GM10266 (cell line): ENCODE measurements around the gene PHACTR3.

ENCODE experiments used
- DNase-seq: peaks from one replicate; pipeline ENCODE4 v3.0.0; 2012; ENCODE audit errors: extremely low spot score
- TF ChIP-seq, protein P1 (sequence below): IDR thresholded peaks from 2 replicates; pipeline ENCODE4 v1.5.1; 2012; ENCODE audit warnings: mild to moderate bottlenecking, low read depth; ENCODE audit not compliant: control insufficient read depth, insufficient read depth; ENCODE audit errors: missing control alignments

PHACTR3 gene

DNA sequence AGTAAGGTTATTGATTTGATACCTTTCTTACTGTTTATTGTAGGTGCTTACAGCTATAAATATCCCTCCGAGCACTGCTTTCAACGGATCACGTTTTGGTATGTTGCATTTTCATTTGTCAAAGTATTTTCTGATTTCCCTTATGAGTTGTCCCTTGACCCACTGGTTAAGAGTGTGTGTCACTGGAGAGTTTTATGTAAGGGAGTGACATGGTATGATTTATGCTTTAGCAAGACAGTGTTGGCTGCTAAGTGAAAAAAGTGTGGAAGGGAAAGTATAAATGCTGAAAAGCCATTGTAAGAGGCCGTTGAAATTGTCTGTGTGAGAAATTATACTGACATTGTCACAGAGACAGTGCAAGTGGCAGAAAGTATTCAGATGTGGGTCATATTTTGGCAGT is 257.1 kb downstream of the PHACTR3 start:
- TF ChIP-seq, protein P1, sequence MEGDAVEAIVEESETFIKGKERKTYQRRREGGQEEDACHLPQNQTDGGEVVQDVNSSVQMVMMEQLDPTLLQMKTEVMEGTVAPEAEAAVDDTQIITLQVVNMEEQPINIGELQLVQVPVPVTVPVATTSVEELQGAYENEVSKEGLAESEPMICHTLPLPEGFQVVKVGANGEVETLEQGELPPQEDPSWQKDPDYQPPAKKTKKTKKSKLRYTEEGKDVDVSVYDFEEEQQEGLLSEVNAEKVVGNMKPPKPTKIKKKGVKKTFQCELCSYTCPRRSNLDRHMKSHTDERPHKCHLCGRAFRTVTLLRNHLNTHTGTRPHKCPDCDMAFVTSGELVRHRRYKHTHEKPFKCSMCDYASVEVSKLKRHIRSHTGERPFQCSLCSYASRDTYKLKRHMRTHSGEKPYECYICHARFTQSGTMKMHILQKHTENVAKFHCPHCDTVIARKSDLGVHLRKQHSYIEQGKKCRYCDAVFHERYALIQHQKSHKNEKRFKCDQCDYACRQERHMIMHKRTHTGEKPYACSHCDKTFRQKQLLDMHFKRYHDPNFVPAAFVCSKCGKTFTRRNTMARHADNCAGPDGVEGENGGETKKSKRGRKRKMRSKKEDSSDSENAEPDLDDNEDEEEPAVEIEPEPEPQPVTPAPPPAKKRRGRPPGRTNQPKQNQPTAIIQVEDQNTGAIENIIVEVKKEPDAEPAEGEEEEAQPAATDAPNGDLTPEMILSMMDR = no peak
- DNase-seq = no peak

DNA sequence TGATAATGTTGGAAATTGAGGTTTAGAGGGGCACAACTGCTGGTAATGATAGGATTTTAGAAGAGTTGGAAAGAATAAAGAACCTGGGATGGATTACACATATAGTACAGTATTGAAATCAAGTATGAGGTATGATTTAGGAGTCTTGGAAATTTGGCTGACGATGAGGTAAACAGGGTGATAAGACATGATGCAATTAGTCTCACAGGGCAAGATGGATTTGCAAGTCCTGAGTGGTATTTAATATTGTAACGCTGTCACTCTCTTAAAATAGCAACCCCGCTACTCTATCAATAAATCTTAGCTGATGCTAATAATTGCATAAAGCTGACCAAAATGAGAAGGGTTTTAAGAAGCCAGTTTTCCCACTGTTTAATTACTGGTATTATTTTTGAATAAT is 258.7 kb downstream of the PHACTR3 start:
- TF ChIP-seq, protein P1 = no peak
- no peak for DNase-seq

DNA sequence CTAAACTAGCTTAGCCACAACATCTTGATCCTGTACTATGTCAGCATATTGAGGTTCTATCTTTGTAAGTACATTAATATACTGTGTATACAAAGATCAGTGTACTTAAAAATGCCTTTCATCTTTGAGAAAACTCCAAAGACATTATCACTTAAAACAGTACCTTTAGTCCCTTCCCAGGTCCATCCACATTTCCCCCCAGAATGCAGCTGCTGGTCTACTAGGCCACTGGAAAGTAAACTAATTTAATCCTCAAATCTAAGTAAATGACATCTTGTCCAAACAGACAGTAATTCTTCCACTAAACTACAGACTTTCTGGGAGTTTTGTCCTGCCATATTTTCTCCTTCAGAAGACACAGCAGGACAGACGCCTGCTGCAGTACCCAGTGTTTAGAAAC is 260.4 kb downstream of the PHACTR3 start:
- TF ChIP-seq, protein P1 = no peak
- DNase-seq = no peak

DNA sequence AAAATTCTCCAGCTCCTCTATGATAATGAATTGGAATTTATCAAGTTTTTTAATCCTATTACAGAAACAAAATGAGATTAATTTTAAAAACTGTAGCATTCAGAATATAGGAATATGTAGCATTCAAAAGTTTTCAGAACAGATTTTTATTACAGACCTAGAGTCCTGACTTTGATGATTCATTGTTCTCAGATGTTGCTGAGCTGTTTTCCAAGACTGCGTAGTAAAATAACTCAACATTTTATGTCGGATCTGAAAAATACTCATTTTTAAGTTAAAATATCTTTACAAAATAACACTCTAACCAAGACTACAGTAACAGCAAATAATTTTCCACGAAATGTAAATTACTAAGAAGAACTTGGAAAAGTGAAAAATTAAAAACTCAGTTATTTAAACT is 262.0 kb downstream of the PHACTR3 start:
- no peak for DNase-seq
- TF ChIP-seq, protein P1 = no peak

DNA sequence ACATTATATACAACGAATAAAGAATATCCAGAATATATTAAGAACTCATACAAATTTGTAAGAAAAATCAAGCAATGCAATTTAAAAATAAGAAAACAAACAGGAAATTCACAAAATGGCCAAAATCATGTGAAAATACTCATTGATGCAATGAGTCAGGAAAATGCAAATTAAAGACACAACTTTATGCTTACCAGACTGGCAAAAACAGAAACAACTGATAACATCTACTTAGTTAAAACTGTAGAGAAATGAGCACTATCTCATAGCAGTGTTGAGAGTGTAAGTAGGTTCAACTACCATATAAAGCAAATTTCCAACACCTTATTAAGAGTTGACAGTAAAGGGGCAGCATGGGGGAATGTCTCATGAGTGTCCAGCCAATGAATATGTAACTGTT is 266.8 kb downstream of the PHACTR3 start:
- TF ChIP-seq, protein P1 = no peak
- DNase-seq = no peak

DNA sequence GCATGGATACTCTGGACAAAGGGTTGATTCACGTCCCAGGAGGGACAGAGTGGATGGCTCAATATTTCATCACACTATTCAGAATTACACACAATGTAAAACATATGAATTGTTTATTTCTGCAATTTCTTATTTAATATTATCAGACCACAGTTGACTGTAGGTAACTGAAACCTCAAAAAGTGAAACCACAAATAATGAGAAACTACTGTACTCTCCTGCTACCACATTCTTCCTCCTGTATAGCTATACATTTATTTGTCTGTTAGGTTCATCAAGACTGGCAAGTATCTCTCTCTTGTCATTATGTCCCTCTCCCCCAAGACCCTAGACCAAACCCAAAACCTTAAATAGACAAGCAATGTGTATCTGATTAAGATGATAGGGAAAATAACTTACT is 269.1 kb downstream of the PHACTR3 start:
- no peak for DNase-seq

DNA sequence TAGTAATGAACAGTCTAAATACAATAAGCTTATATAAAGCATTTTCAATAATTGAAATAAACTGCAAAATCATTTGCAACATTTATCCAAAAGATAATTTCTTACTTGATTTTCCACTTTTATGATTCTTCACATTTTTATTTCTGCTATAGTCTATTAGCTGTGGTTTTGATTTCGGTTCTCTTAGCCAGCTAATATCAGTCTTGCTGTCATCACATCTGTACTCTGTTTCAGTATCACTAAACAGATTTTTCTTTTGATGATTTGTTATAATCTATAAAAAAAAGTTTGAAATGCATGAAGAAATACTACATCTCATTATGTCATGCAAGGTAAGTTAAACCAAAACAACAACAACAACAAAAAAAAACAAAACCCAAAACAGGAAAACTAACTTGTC is 275.9 kb downstream of the PHACTR3 start:
- TF ChIP-seq, protein P1 = no peak
- DNase-seq = no peak

More for the DNA sequence above, 269.1 kb downstream of the PHACTR3 start:
- TF ChIP-seq, protein P1 = no peak
